ENCODE data around the gene LIG3.

DNA sequence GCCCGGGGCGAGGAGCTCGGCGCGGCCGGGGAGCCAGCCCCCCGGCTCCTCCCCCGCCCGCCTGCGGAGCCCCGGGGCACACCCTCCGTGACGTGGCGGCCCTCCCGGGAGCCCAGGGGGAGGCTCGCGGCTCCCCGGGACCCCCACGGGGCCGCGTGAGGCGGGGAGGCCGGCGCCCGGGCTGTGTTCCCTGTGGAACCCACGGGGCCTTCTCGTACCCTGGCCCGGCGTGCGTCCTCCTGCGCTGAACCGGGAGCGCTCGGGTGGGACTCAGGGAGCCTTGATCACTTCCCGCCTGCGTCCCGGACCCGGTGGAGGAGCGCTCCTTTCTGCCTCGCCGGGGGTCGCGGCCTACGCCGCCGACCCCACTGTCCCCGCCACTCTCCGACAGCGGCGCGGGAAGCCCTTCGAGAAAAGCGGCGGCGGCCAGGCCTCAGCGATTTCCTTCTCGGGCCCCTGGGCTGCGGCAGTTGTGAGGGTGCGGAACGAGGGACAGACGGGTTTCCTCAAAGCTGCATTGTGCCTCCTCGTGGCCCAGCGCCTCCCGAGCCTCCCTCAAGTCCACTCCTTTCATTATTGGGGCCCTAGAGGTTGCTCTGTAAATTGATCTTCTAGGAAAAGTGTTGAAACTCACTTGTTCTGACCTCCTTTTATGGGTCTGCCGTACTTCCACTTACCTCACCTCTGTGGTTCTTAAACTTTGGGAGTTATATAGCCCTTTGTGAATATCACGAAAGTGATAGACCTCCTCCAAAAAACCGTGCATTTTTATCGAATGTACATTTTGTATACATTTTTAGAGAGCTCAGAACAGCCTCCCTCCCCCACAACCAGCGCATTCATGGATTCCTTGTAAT is 597 bp downstream of the LIG3 start:
- TF ChIP-seq CTCF (IDR thresholded peaks at IDR 0.05) (peak; percentile 55), JUND (IDR thresholded peaks at IDR 0.05) (no peak; the same call in 1 of the 2 replicates), USF1 (IDR thresholded peaks at IDR 0.05; ENCODE audit: borderline replicate concordance, low read depth) (no peak)

Measured in SK-N-SH (cell line).